SH-SY5Y (cell line): Measurements from ENCODE around the gene DENND1B.

Source experiments
- GATA2 ChIP-seq: IDR thresholded peaks from 2 replicates; pipeline ENCODE4 v1.6.1; 2011; ENCODE audit warnings: mild to moderate bottlenecking, low read depth, low read length
- GATA3 ChIP-seq: IDR thresholded peaks from 2 replicates; pipeline ENCODE4 v1.6.1; 2011; ENCODE audit warnings: low read depth, mild to moderate bottlenecking, low read length, moderate library complexity

DNA sequence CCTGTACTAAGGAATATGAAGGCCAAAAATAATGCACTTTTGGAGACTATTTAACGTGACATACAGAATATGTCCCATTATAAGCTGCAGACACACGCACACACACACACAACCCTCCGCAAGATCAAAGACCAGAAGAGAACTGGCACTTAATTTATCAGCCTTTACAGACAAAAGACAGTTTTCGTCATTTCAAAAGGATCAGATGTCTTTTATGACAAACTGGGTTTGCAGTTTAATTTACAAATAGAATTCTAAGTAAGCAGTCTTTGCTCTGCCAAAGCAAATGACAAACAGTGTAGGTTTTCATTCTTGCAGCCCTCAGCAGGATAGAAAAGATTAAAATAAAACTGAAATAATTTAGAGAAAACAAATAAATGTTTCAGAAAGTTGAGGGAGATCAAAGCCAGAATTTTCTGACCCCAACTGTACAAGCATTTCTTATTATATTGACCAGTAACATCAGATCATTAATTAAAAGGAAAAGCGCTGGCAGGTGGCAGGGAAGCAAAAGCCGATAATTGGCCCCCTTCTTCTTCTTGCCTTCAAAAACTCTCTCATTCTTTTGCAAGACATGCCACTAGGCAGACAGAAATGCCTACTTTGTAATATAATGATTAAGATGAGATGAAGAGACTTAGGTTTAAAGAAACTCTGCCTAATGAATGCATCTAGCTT, 169.0 kb downstream of the DENND1B start:
- no peak for TF ChIP-seq GATA3
- TF ChIP-seq GATA2 = no peak
